H1 (cell line): ENCODE data around the gene SLC35A3. TPM values are rescaled to one million over a fixed set of nuclear protein-coding genes. Genes with fewer than 3 reads are reported as not detected.

Experiments used
- CTCF ChIA-PET: fragments of 300-600 bp; sonication (Branson Sonifier 250); formaldehyde crosslinking; loops from one replicate; lab custom pipeline; 2021; ENCODE audit not compliant: partially characterized antibody; lab: Charles Lee
- POLR2A ChIA-PET: fragments of 300-600 bp; sonication (Branson Sonifier 250); formaldehyde crosslinking; loops from one replicate; lab custom pipeline; 2021; ENCODE audit warnings: inconsistent platforms; ENCODE audit not compliant: partially characterized antibody; lab: Charles Lee
- DNase-seq, 2 experiments: peaks; one replicate each; pipeline versions ENCODE4 v3.0.0 to v3.0.0-alpha.2; 2010 to 2022; ENCODE audit warnings: low spot score in 2 of 2, low read depth in 1 of 2, mixed read lengths in 1 of 2
- FAIRE-seq: peaks from 2 replicates; lab custom pipeline; 2011; peaks lifted over from hg19 to GRCh38; lab: Jason Lieb, UNC
- H2AFZ ChIP-seq: 2 replicates; pipeline ENCODE4 v1.8.1; 2012; ENCODE audit warnings: low read length, inconsistent platforms
- H2AK5ac ChIP-seq: 2 replicates; pipeline ENCODE4 v1.6.1; 2013; ENCODE audit warnings: low read depth, low read length
- H2BK120ac ChIP-seq: replicated peaks from 2 replicates; pipeline ENCODE3; 2013; ENCODE audit warnings: low read depth, low read length, inconsistent platforms
- H2BK12ac ChIP-seq: 2 replicates; pipeline ENCODE4 v1.6.1; 2013; ENCODE audit warnings: low read depth, low read length
- H2BK15ac ChIP-seq: 2 replicates; pipeline ENCODE4 v1.6.1; 2013; ENCODE audit warnings: low read length
- H2BK20ac ChIP-seq: 2 replicates; pipeline ENCODE4 v1.6.1; 2013; ENCODE audit warnings: low read length
- H2BK5ac ChIP-seq: 2 replicates; pipeline ENCODE4 v1.6.1; 2013; ENCODE audit warnings: low read depth, low read length
- H3K14ac ChIP-seq: 2 replicates; pipeline ENCODE4 v1.6.1; 2013; ENCODE audit warnings: inconsistent platforms; ENCODE audit not compliant: insufficient read length
- H3K18ac ChIP-seq: 2 replicates; pipeline ENCODE4 v1.6.1; 2013; ENCODE audit warnings: low read length; ENCODE audit errors: extremely low read depth
- H3K23ac ChIP-seq: 2 replicates; pipeline ENCODE4 v1.6.1; 2013; ENCODE audit warnings: inconsistent platforms; ENCODE audit not compliant: insufficient read length
- H3K23me2 ChIP-seq: 2 replicates; pipeline ENCODE4 v1.6.1; 2013; ENCODE audit warnings: low read depth, low read length
- H3K27ac ChIP-seq: 2 replicates; pipeline ENCODE4 v1.6.1; 2011; ENCODE audit warnings: low read depth, low read length, inconsistent platforms
- H3K27me3 ChIP-seq, 4 experiments: replicated peaks in 1 of 4; 1 replicate in 1 of 4; 2 replicates in 3 of 4; pipeline versions ENCODE4 v1.6.1 to v1.8.1; 2011 to 2013; ENCODE audit warnings: low read length in 3 of 4, mild to moderate bottlenecking in 3 of 4, inconsistent platforms in 2 of 4, mixed read lengths in 2 of 4, moderate library complexity in 1 of 4; ENCODE audit not compliant: control insufficient read depth in 3 of 4, insufficient read depth in 3 of 4; ENCODE audit errors: extremely low read depth in 1 of 4
- H3K36me3 ChIP-seq, 4 experiments: 2 replicates each; pipeline versions ENCODE4 v1.6.1 to v1.8.1; 2011 to 2013; ENCODE audit warnings: mild to moderate bottlenecking in 4 of 4, low read length in 3 of 4, moderate library complexity in 2 of 4, control low read depth in 1 of 4, inconsistent platforms in 1 of 4; ENCODE audit not compliant: insufficient read depth in 4 of 4, control insufficient read depth in 2 of 4
- H3K4ac ChIP-seq: replicated peaks from 2 replicates; pipeline ENCODE3; 2013; ENCODE audit warnings: low read length, low read depth, mixed read lengths, inconsistent platforms; ENCODE audit not compliant: insufficient read length
- H3K4me1 ChIP-seq, 4 experiments: replicated peaks in 1 of 4; 1 replicate in 1 of 4; 2 replicates in 3 of 4; pipeline versions ENCODE4 v1.6.1 to v1.8.1; 2011 to 2013; ENCODE audit warnings: low read length in 3 of 4, inconsistent platforms in 2 of 4, mixed read lengths in 1 of 4; ENCODE audit not compliant: insufficient read depth in 4 of 4, control insufficient read depth in 3 of 4
- H3K4me2 ChIP-seq, 2 experiments: 2 replicates each; pipeline versions ENCODE4 v1.6.1 to v1.8.1; 2011 to 2013; ENCODE audit warnings: low read depth in 2 of 2, low read length in 2 of 2, control low read depth in 1 of 2, inconsistent platforms in 1 of 2, mild to moderate bottlenecking in 1 of 2; ENCODE audit not compliant: insufficient read depth in 1 of 2
- H3K4me3 ChIP-seq, 4 experiments: fragments of 200-600, 300-600 bp in 1 of 4; sonication (generic), shearing (Covaris generic), sonication (Bioruptor Twin) in 1 of 4; 2 replicates each; pipeline versions ENCODE4 v1.5.1 to v1.8.1; 2011 to 2016; ENCODE audit warnings: low read length in 4 of 4, low read depth in 3 of 4, control low read depth in 2 of 4, inconsistent platforms in 2 of 4, mild to moderate bottlenecking in 2 of 4, mixed read lengths in 1 of 4, moderate library complexity in 1 of 4; ENCODE audit not compliant: insufficient read depth in 2 of 4; ENCODE audit errors: extremely low read depth in 1 of 4
- H3K56ac ChIP-seq: replicated peaks from 2 replicates; pipeline ENCODE3; 2013; ENCODE audit warnings: low read depth, mild to moderate bottlenecking, mixed read lengths, low read length, inconsistent platforms; ENCODE audit not compliant: insufficient read length
- H3K79me1 ChIP-seq: 2 replicates; pipeline ENCODE4 v1.6.1; 2013; ENCODE audit warnings: low read depth, low read length, control low read depth
- H3K79me2 ChIP-seq, 2 experiments: 2 replicates each; pipeline versions ENCODE4 v1.6.1 to v1.8.1; 2012 to 2013; ENCODE audit warnings: low read length in 2 of 2, mild to moderate bottlenecking in 2 of 2, inconsistent platforms in 1 of 2; ENCODE audit not compliant: insufficient read depth in 2 of 2, control insufficient read depth in 1 of 2
- H3K9ac ChIP-seq, 4 experiments: replicated peaks in 1 of 4; 1 replicate in 1 of 4; 2 replicates in 3 of 4; pipeline versions ENCODE4 v1.6.1 to v1.8.1; 2011 to 2013; ENCODE audit warnings: low read depth in 3 of 4, low read length in 3 of 4, control low read depth in 2 of 4, mild to moderate bottlenecking in 2 of 4, moderate library complexity in 2 of 4, inconsistent platforms in 1 of 4; ENCODE audit errors: extremely low read depth in 1 of 4
- H3K9me3 ChIP-seq, 2 experiments: 2 replicates each; pipeline versions ENCODE4 v1.6.1 to v1.8.1; 2012 to 2013; ENCODE audit warnings: mild to moderate bottlenecking in 2 of 2, moderate library complexity in 2 of 2, control low read depth in 1 of 2, inconsistent platforms in 1 of 2, low read depth in 1 of 2, low read length in 1 of 2, mixed read lengths in 1 of 2; ENCODE audit not compliant: insufficient read depth in 2 of 2
- H4K20me1 ChIP-seq, 2 experiments: replicated peaks in 1 of 2; 2 replicates each; pipeline versions ENCODE3 to v1.8.1; 2011 to 2013; ENCODE audit warnings: inconsistent platforms in 2 of 2, low read length in 2 of 2, mild to moderate bottlenecking in 1 of 2; ENCODE audit not compliant: insufficient read depth in 2 of 2, control insufficient read depth in 1 of 2
- H4K5ac ChIP-seq: 2 replicates; pipeline ENCODE4 v1.6.1; 2013; ENCODE audit warnings: low read length, low read depth, mixed read lengths, inconsistent platforms; ENCODE audit not compliant: insufficient read length
- H4K8ac ChIP-seq: 2 replicates; pipeline ENCODE4 v1.8.0; 2013; ENCODE audit warnings: mild to moderate bottlenecking, moderate library complexity, low read length, inconsistent platforms; ENCODE audit not compliant: insufficient read depth; ENCODE audit errors: extremely low read depth
- H4K91ac ChIP-seq: replicated peaks from 2 replicates; pipeline ENCODE3; 2013; ENCODE audit warnings: low read length, mixed read lengths, inconsistent platforms; ENCODE audit not compliant: insufficient read length
- ASH2L ChIP-seq: fragments of 200-600, 300-600 bp; sonication (generic); IDR thresholded peaks from one replicate; pipeline ENCODE4 v1.7.1; 2017; ENCODE audit warnings: low read length
- BCL11A ChIP-seq, 2 experiments: IDR thresholded peaks; one replicate each; pipeline ENCODE4 v1.6.1; 2011; ENCODE audit warnings: low read depth in 2 of 2, low read length in 2 of 2, mild to moderate bottlenecking in 2 of 2
- EP300 ChIP-seq, 2 experiments: IDR thresholded peaks; 1 replicate in 1 of 2; 2 replicates in 1 of 2; pipeline ENCODE4 v1.6.1; 2011 to 2012; ENCODE audit warnings: low read depth in 2 of 2, low read length in 2 of 2, mild to moderate bottlenecking in 2 of 2, borderline replicate concordance in 1 of 2, inconsistent platforms in 1 of 2, moderate library complexity in 1 of 2
- JUN ChIP-seq: IDR thresholded peaks from 2 replicates; pipeline ENCODE4 v1.6.1; 2011; ENCODE audit warnings: low read depth, mild to moderate bottlenecking, improper control_type of control experiment, low read length
- JUND ChIP-seq: IDR thresholded peaks from 2 replicates; pipeline ENCODE4 v1.6.1; 2011; ENCODE audit warnings: mild to moderate bottlenecking, improper control_type of control experiment, low read length
- KDM4A ChIP-seq: IDR thresholded peaks from one replicate; pipeline ENCODE4 v1.7.1; 2012; ENCODE audit warnings: low read depth, mild to moderate bottlenecking, moderate library complexity, low read length, inconsistent platforms; ENCODE audit not compliant: severe bottlenecking
- TCF12 ChIP-seq: IDR thresholded peaks from 2 replicates; pipeline ENCODE4 v1.6.1; 2011; ENCODE audit warnings: low read depth, mild to moderate bottlenecking, low read length
- YY1 ChIP-seq: IDR thresholded peaks from 2 replicates; pipeline ENCODE4 v1.6.1; 2011; ENCODE audit warnings: low read depth, mild to moderate bottlenecking, low read length
- WGBS, 2 experiments: shearing (Covaris generic) in 1 of 2; methylation state at CpG; one replicate each; pipeline versions ENCODE4 v1.1.6 to v1.1.7; 2013 to 2015; ENCODE audit warnings: low lambda C conversion rate in 2 of 2, mixed read lengths in 2 of 2, inconsistent platforms in 1 of 2, low coverage in 1 of 2, missing lambda C conversion rate in 1 of 2; ENCODE audit not compliant: insufficient replicate concordance in 2 of 2, insufficient coverage in 1 of 2, insufficient read length in 1 of 2; ENCODE audit errors: extremely low coverage in 1 of 2, missing lambda C conversion rate in 1 of 2; 5-methylcytosine and 5-hydroxymethylcytosine counted together
- polyA plus RNA-seq, 7 experiments: library from polyadenylated mRNA; depleted of rRNA in 3 of 7; stranded (reverse) in 5 of 7; unstranded in 2 of 7; fragments of >200 nt in 5 of 7; fragments of 200-250 nt in 2 of 7; gene quantifications; 1 replicate in 5 of 7; 2 replicates in 1 of 7; 4 replicates in 1 of 7; pipeline versions ENCODE4 v1.2.1 to v1.2.3, GENCODE V29; 2011 to 2013; ENCODE audit warnings: missing spikeins in 2 of 7, mixed read lengths in 2 of 7
- total RNA-seq: library from RNA; stranded (reverse); fragmentation: NEBNext Ultra II Directional; extraction: Animal tissue kit (Norgen Biotek cat#: 25700); gene quantifications from 2 replicates; pipeline ENCODE4 v1.2.1, GENCODE V29; 2021
- TF ChIP-seq, protein P1 (sequence below): IDR thresholded peaks from 2 replicates; pipeline ENCODE4 v1.6.1; 2012; ENCODE audit warnings: low read length, inconsistent platforms
- TF ChIP-seq, protein P2 (sequence below), 3 experiments: IDR thresholded peaks; 1 replicate in 2 of 3; 2 replicates in 1 of 3; pipeline versions ENCODE4 v1.5.1 to v1.6.1; 2011; ENCODE audit warnings: low read length in 3 of 3, mild to moderate bottlenecking in 3 of 3, inconsistent platforms in 2 of 3, low read depth in 1 of 3, moderate library complexity in 1 of 3; ENCODE audit not compliant: insufficient read depth in 1 of 3; ENCODE audit errors: control extremely low read depth in 1 of 3

Gene SLC35A3
- total and polyA plus RNA-seq, 2 of the 8 experiments (the other 6 are each of a cell fraction or from before 2014, with no cell fraction given) = 3.0 to 13.8 TPM

DNA sequence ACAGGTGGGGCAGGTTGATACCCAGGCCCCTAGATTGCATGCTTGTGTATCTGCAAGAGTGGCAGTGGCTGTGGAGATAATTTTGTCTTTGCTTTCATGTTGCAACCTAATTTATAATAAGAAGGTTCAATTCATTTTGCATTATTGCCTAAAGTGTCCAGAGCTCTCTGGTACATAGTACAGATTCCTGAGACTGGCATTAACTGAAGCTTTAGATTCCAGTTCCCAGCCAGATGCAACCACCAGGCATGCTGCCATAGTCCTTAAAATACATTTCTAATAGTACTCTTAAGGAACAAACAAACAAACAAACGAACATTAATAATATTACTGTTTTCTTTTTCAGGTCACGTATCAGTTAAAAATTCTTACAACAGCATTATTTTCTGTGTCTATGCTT lies 36.9 kb downstream of the SLC35A3 start:
- Histone ChIP-seq H4K91ac (no peak overlapping the region), H3K79me1 (no peaks in the 10 kb centered on the region), H3K27me3 (no peaks in the 10 kb centered on the region), H3K18ac (no peak overlapping the region), H2BK20ac (no peak overlapping the region), H2BK120ac (no peak overlapping the region), H2BK5ac (no peak overlapping the region), H3K4me2 (no peak overlapping the region), H3K79me2 (no peaks in the 10 kb centered on the region; a peak in 1 of 4 replicates), H3K27ac (no peak overlapping the region), H3K4me1 (no peaks in the 10 kb centered on the region; a peak in 1 of 7 replicates), H2BK15ac (no peak overlapping the region), H3K4ac (no peak overlapping the region), H4K5ac (no peak overlapping the region), H3K23me2 (no peaks in the 10 kb centered on the region), H4K20me1 (no peaks in the 10 kb centered on the region), H2AFZ (no peak overlapping the region), H4K8ac (no peak overlapping the region; the same call in 1 of the 2 replicates), H3K9ac (no peak overlapping the region), H3K9me3 (no peaks in the 10 kb centered on the region), H3K23ac (no peak overlapping the region), H3K56ac (no peak overlapping the region), H2BK12ac (no peak overlapping the region), H3K36me3 (no peaks in the 10 kb centered on the region; a peak in 1 of 8 replicates), H3K4me3 (no peak overlapping the region), H2AK5ac (no peak overlapping the region), H3K14ac (no peak overlapping the region)
- 85% methylated on average over 2 of the region's 2 CpGs; no CpG with 5 or more reads in 1 of the 2 experiments for WGBS, 2 experiments
- ChIA-PET POLR2A (interaction anchor here (1.2 kb wide), 1 partner anchor 37 kb away, joined by 3 read pairs; the partner anchor contains the start of gene SLC35A3), CTCF (no interaction called here)
- DNase-seq (no peak), FAIRE-seq (no peak)
- no peak for TF ChIP-seq JUN
- TF ChIP-seq BCL11A (IDR thresholded peaks at IDR 0.05; ENCODE audit: low read depth in 2 of 2, low read length in 2 of 2) = no peak
- TF ChIP-seq YY1 = no peak
- TF ChIP-seq, protein P1, sequence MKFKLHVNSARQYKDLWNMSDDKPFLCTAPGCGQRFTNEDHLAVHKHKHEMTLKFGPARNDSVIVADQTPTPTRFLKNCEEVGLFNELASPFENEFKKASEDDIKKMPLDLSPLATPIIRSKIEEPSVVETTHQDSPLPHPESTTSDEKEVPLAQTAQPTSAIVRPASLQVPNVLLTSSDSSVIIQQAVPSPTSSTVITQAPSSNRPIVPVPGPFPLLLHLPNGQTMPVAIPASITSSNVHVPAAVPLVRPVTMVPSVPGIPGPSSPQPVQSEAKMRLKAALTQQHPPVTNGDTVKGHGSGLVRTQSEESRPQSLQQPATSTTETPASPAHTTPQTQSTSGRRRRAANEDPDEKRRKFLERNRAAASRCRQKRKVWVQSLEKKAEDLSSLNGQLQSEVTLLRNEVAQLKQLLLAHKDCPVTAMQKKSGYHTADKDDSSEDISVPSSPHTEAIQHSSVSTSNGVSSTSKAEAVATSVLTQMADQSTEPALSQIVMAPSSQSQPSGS = no peak
- TF ChIP-seq EP300 (IDR thresholded peaks at IDR 0.05; ENCODE audit: borderline replicate concordance in 1 of 2, low read depth in 2 of 2, low read length in 2 of 2) = no peak
- TF ChIP-seq JUND = no peak
- TF ChIP-seq, protein P2, sequence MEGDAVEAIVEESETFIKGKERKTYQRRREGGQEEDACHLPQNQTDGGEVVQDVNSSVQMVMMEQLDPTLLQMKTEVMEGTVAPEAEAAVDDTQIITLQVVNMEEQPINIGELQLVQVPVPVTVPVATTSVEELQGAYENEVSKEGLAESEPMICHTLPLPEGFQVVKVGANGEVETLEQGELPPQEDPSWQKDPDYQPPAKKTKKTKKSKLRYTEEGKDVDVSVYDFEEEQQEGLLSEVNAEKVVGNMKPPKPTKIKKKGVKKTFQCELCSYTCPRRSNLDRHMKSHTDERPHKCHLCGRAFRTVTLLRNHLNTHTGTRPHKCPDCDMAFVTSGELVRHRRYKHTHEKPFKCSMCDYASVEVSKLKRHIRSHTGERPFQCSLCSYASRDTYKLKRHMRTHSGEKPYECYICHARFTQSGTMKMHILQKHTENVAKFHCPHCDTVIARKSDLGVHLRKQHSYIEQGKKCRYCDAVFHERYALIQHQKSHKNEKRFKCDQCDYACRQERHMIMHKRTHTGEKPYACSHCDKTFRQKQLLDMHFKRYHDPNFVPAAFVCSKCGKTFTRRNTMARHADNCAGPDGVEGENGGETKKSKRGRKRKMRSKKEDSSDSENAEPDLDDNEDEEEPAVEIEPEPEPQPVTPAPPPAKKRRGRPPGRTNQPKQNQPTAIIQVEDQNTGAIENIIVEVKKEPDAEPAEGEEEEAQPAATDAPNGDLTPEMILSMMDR (IDR thresholded peaks at IDR 0.05; ENCODE audit: control extremely low read depth in 1 of 3, insufficient read depth in 1 of 3, low read depth in 1 of 3, low read length in 3 of 3) = no peak
- no peak for TF ChIP-seq ASH2L
- no peak for TF ChIP-seq KDM4A
- TF ChIP-seq TCF12 = no peak
